Measurements from ENCODE around the gene SNAP47.

Gene SNAP47

GRCh38 chr1:227768640-227769039 is 33.4 kb downstream of the SNAP47 start:
- DNase-seq (ENCODE audit: low read depth) = no peak

- DNase-seq (ENCODE audit: low read depth) = no peak
Observed at GRCh38 chr1:227769047-227769935, 34.1 kb downstream of the SNAP47 start.

- no peak for DNase-seq (ENCODE audit: low read depth)
Observed at GRCh38 chr1:227769936-227770494, 34.8 kb downstream of the SNAP47 start.

GRCh38 chr1:227770812-227771211 is 35.6 kb downstream of the SNAP47 start:
- DNase-seq (ENCODE audit: low read depth) = no peak

- no peak for DNase-seq (ENCODE audit: low read depth)
Observed at GRCh38 chr1:227771326-227771725, 36.1 kb downstream of the SNAP47 start.

- no peak for DNase-seq (ENCODE audit: low read depth)
Observed at GRCh38 chr1:227771771-227772170, 36.5 kb downstream of the SNAP47 start.

- no peak for DNase-seq (ENCODE audit: low read depth)
Observed at GRCh38 chr1:227773558-227773957, 38.3 kb downstream of the SNAP47 start.

- no peak for DNase-seq (ENCODE audit: low read depth)
Observed at GRCh38 chr1:227774051-227774731, 39.0 kb downstream of the SNAP47 start.

GRCh38 chr1:227774821-227775661 is 39.8 kb downstream of the SNAP47 start:
- no peak for DNase-seq (ENCODE audit: low read depth)

- DNase-seq (ENCODE audit: low read depth) = no peak
Observed at GRCh38 chr1:227775841-227776240, 40.6 kb downstream of the SNAP47 start.

GRCh38 chr1:227776331-227776771 is 41.1 kb downstream of the SNAP47 start:
- DNase-seq (ENCODE audit: low read depth) = no peak

GRCh38 chr1:227777156-227777555 is 41.9 kb downstream of the SNAP47 start:
- DNase-seq (ENCODE audit: low read depth) = no peak

- DNase-seq (ENCODE audit: low read depth) = no peak
Observed at GRCh38 chr1:227777646-227778045, 42.4 kb downstream of the SNAP47 start.

GRCh38 chr1:227778401-227778947 is 43.2 kb downstream of the SNAP47 start:
- no peak for DNase-seq (ENCODE audit: low read depth)

- DNase-seq (ENCODE audit: low read depth) = no peak
Observed at GRCh38 chr1:227779021-227779441, 43.8 kb downstream of the SNAP47 start.

- DNase-seq (ENCODE audit: low read depth) = no peak
Observed at GRCh38 chr1:227779685-227780084, 44.5 kb downstream of the SNAP47 start.

GRCh38 chr1:227780101-227781044 is 45.1 kb downstream of the SNAP47 start:
- no peak for DNase-seq (ENCODE audit: low read depth)

- DNase-seq (ENCODE audit: low read depth) = no peak
Observed at GRCh38 chr1:227781314-227781930, 46.2 kb downstream of the SNAP47 start.

GRCh38 chr1:227782226-227782625 is 47.0 kb downstream of the SNAP47 start:
- DNase-seq (ENCODE audit: low read depth) = no peak
